Measurements from ENCODE around the gene CLIC5.

The CLIC5 gene

GRCh38 chr6:45892196-45892595 lies 123.5 kb downstream of the CLIC5 start:
- no peak for DNase-seq

- DNase-seq: no peak
Observed at GRCh38 chr6:45886776-45887175, 128.9 kb downstream of the CLIC5 start.

GRCh38 chr6:45884336-45884735 lies 131.3 kb downstream of the CLIC5 start:
- DNase-seq: no peak

- DNase-seq: no peak
Observed at GRCh38 chr6:45882671-45883070, 133.0 kb downstream of the CLIC5 start.

- no peak for DNase-seq
Observed at GRCh38 chr6:45881705-45882467, 133.8 kb downstream of the CLIC5 start.

- peak; percentile 35 for DNase-seq
Observed at GRCh38 chr6:45880676-45881075, 135.0 kb downstream of the CLIC5 start.

- peak; percentile 85 for DNase-seq
Observed at GRCh38 chr6:45880159-45880558, 135.5 kb downstream of the CLIC5 start.

GRCh38 chr6:45877970-45878590 lies 137.6 kb downstream of the CLIC5 start:
- DNase-seq: no peak

- no peak for DNase-seq
Observed at GRCh38 chr6:45872827-45873365, 142.8 kb downstream of the CLIC5 start.

GRCh38 chr6:45870531-45870930 lies 145.1 kb downstream of the CLIC5 start:
- peak; percentile 40 for DNase-seq

GRCh38 chr6:45864651-45865050 lies 151.0 kb downstream of the CLIC5 start:
- no peak for DNase-seq

GRCh38 chr6:45858691-45859090 lies 157.0 kb downstream of the CLIC5 start:
- no peak for DNase-seq

- DNase-seq: no peak
Observed at GRCh38 chr6:45857827-45858226, 157.8 kb downstream of the CLIC5 start.

- DNase-seq: no peak
Observed at GRCh38 chr6:45855642-45856394, 159.8 kb downstream of the CLIC5 start.

- no peak for DNase-seq
Observed at GRCh38 chr6:45854149-45854742, 161.4 kb downstream of the CLIC5 start.

- DNase-seq: no peak
Observed at GRCh38 chr6:45851034-45851400, 164.6 kb downstream of the CLIC5 start.

GRCh38 chr6:45850378-45851033 lies 165.2 kb downstream of the CLIC5 start:
- DNase-seq: no peak

- peak; percentile 73 for DNase-seq
Observed at GRCh38 chr6:45845567-45845966, 170.1 kb downstream of the CLIC5 start.

- DNase-seq: no peak
Observed at GRCh38 chr6:45844986-45845385, 170.7 kb downstream of the CLIC5 start.

GRCh38 chr6:45843848-45844521 lies 171.7 kb downstream of the CLIC5 start:
- peak; percentile 79 for DNase-seq

GRCh38 chr6:45841062-45841461 lies 174.6 kb downstream of the CLIC5 start:
- no peak for DNase-seq

- no peak for DNase-seq
Observed at GRCh38 chr6:45838996-45839395, 176.7 kb downstream of the CLIC5 start.
